Lower leg skin (tissue), 4 donors: ENCODE results near the gene LONRF3. TPM values are rescaled to one million over a fixed set of nuclear protein-coding genes. Genes with fewer than 3 reads are reported as not detected.

ENCODE experiments used
- DNase-seq, 2 donors: peaks; one replicate each; pipeline ENCODE4 v3.0.0-alpha.2; 2019; ENCODE audit warnings: low spot score in 2 of 2
- H3K4me3 ChIP-seq: fragments of 200-600 bp; sonication (generic); 2 replicates; pipeline ENCODE4 v1.5.1; 2017; ENCODE audit warnings: mild to moderate bottlenecking, low read depth; ENCODE audit not compliant: poor library complexity, severe bottlenecking
- CTCF ChIP-seq, 3 donors: fragments of 450-650 bp; IDR thresholded peaks; one replicate each; pipeline ENCODE4 v1.5.1; 2016; ENCODE audit warnings: antibody characterized with exemption in 3 of 3, mild to moderate bottlenecking in 3 of 3, moderate library complexity in 2 of 3
- POLR2A ChIP-seq, 2 donors: fragments of 450-650 bp; IDR thresholded peaks; one replicate each; pipeline ENCODE4 v1.6.1; 2016 to 2017; ENCODE audit warnings: antibody characterized with exemption in 2 of 2, mild to moderate bottlenecking in 1 of 2, moderate library complexity in 1 of 2
- WGBS, 2 donors: methylation state at CpG; one replicate each; pipeline ENCODE4 v1.1.5; 2018; 5-methylcytosine and 5-hydroxymethylcytosine counted together
- intact Hi-C: fragments of 100-400 bp; cut with DNase I; formaldehyde crosslinking; loops from one replicate; pipeline ENCODE4 v1.15.0; 2023; ENCODE audit warnings: low total_unique reads
- total RNA-seq, 4 donors: library from RNA; depleted of rRNA; stranded (reverse); fragments of >200 nt; gene quantifications; one replicate each; pipeline ENCODE4 v1.1.0, GENCODE V29; 2016

LONRF3 gene
- total RNA-seq, 4 donors from 2014 or later, result 1.8 to 3.2 (median 2.7) TPM

DNA sequence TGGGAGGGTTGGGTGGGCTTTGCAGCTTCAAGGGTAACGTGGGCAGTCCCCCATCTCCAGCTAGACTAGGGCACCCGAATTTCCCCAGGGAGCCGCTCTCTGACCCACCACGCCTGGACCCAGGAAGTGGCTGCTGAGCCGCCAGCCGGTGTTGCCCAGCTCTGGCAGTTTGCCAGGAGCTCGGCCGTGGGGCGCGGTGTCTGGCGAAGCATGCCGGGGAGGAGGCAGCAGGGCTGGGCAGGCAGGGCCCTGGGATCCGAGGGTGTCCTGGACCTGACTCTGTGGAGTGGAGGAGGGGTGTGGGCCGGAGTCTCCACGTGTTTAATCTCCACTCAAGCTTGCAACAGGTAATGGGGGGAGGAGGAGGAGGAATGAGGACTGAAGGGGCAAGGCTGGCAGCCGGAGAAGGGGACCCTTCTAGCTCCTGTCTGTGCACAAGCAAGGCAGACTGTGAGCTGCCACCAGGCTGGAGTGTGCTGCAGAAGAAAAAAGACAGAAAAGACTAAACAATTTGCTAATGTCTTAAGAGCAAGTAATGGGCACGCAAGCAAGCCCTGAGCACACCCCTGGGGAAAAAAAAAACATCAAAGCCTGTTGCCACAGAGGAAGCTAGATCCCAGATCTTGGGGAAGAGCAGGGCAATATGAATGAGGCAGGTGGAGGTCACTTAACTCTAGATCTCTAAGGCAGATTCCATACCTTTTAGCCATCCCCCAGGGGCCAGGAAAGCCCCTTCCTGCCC is 2.4 kb downstream of the LONRF3 start:
- 20 to 66% methylated on average over 7 to 17 of the region's 17 CpGs for WGBS, 2 donors
- intact Hi-C loops, result no loop called here
- peak; percentile 18 to 89 for DNase-seq
- no peak overlapping the region for H3K4me3 ChIP-seq
- no peak for TF ChIP-seq POLR2A (IDR thresholded peaks at IDR 0.05)
- TF ChIP-seq CTCF (IDR thresholded peaks at IDR 0.05), result no peak

DNA sequence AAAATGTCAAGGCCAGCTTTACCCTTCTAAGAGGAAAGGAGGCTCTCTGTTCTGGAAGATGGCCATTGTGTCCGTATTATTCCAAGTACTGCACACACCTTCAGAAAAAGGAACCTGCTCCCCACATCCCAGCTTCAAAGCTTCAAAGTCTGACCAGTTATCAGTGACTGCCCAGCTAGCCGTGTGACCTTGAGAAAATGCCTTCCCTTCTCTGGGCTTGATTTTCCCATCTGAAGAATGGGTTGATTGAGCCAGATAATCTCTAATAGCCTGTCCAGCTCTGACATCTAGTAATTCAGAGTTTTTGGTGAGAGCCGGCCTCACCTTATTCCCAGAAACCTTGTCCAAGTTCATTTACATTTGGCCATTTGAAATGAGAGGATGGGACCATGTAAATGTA is 3.0 kb downstream of the LONRF3 start:
- WGBS, 2 donors, result 83% methylated on average over 3 of the region's 3 CpGs

GRCh38 chrX:118978451-118978850 is 4.0 kb downstream of the LONRF3 start:
- DNase-seq, result no peak
- intact Hi-C loops, result no loop called here
- no peak overlapping the region for H3K4me3 ChIP-seq
- TF ChIP-seq CTCF (IDR thresholded peaks at IDR 0.05) (no peak), POLR2A (IDR thresholded peaks at IDR 0.05) (no peak)

More for the DNA sequence above, 3.0 kb downstream of the LONRF3 start:
- DNase-seq, result no peak
- no peak for TF ChIP-seq CTCF (IDR thresholded peaks at IDR 0.05)
- TF ChIP-seq POLR2A (IDR thresholded peaks at IDR 0.05), result no peak
- intact Hi-C loops, result no loop called here
- H3K4me3 ChIP-seq, result no peak overlapping the region

DNA sequence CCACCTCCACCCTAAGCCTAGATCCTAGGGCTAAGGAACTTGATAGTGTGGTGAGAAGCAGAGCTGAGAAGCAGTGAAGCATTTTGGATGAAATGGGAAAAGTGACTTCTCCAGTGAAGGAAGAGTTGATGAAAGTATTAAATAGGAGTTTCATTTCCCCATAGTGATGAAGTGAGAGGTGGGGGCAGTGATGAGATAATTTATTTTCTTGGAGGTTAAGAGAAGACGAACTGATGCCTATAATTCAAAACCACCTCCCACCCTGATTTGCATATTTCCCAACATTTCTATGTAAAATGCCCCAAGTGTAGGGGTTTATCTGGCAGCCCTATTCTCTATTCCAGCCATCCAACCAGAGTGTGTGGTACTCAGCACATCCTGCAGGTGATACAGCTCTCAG is 6.3 kb downstream of the LONRF3 start:
- DNase-seq, result no peak
- H3K4me3 ChIP-seq, result no peak overlapping the region
- TF ChIP-seq POLR2A (IDR thresholded peaks at IDR 0.05) (no peak), CTCF (IDR thresholded peaks at IDR 0.05) (no peak)
- intact Hi-C loops, result no loop called here
- 67 to 100% methylated on average over 1 of the region's 1 CpG for WGBS, 2 donors

DNA sequence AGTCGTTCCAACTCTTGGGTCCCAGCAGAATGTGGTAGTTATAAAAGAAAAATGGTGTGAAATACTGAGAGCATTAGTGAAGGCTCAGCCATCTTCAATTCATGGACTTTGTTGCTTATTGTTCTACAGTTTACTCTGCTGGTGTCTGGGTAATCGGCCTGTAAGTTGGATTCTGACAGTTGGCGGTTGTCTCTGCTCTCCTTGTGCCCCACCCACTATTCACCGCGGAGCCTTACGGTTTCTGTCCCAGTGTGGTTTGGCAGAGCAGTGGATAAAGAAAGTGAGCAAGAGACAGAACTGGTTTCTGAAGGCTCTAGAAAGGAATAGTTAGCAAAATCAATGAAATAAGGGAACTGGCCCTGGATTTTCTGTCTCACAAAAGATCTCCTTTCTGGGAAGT is 9.1 kb downstream of the LONRF3 start:
- intact Hi-C loops, result no loop called here
- no peak overlapping the region for H3K4me3 ChIP-seq
- no peak for DNase-seq
- WGBS, 2 donors, result 51 to 62% methylated on average over 6 of the region's 6 CpGs
- no peak for TF ChIP-seq CTCF (IDR thresholded peaks at IDR 0.05)
- no peak for TF ChIP-seq POLR2A (IDR thresholded peaks at IDR 0.05)

- TF ChIP-seq POLR2A (IDR thresholded peaks at IDR 0.05) (no peak), CTCF (IDR thresholded peaks at IDR 0.05) (no peak)
- WGBS, 2 donors, result 79 to 80% methylated on average over 7 of the region's 7 CpGs
- no peak for DNase-seq
- H3K4me3 ChIP-seq, result no peak overlapping the region
- intact Hi-C loops, result no loop called here
Observed at GRCh38 chrX:118988911-118989310, 14.5 kb downstream of the LONRF3 start.
